ENCODE data around the gene LRRN4CL. TPM values are rescaled to one million over a fixed set of nuclear protein-coding genes. Genes with fewer than 3 reads are reported as not detected.

LRRN4CL gene
- total and polyA plus RNA-seq, 2 of the 4 experiments (the other 2 are of a cell fraction): 0.36 to 0.84 TPM

GRCh38 chr11:62647609-62648005, 41.7 kb downstream of the LRRN4CL start:
- intact Hi-C loops (cut with micrococcal nuclease) (no loop called here), in situ Hi-C loops (cut with MboI; ENCODE audit: low sequenced_read_pairs) (no loop called here), dilution Hi-C loops (cut with HindIII; ENCODE audit: low sequenced_read_pairs, unreplicated experiment) (no loop called here)
- no peak overlapping the region for H3K56ac ChIP-seq (ENCODE audit: extremely low read depth, insufficient read depth, low read length)
- peaks cover 8% of the 10 kb centered on the region for H3K4me1 ChIP-seq (ENCODE audit: control insufficient read depth, insufficient read depth, low read length)
- 100% methylated on average over 4 of the region's 6 CpGs; no CpG with 5 or more reads in 1 of the 2 experiments for WGBS, 2 experiments (ENCODE audit: extremely low coverage in 2 of 2, insufficient read length in 1 of 2)
- TF ChIP-seq CHD1 (IDR thresholded peaks at IDR 0.05; ENCODE audit: low read depth, low read length) (no peak), RCOR1 (IDR thresholded peaks at IDR 0.05; ENCODE audit: insufficient replicate concordance, low read length) (no peak), BHLHE40 (IDR thresholded peaks at IDR 0.05; ENCODE audit: low read depth, low read length) (no peak), FOS (IDR thresholded peaks at IDR 0.05; ENCODE audit: low read depth, low read length) (no peak), MAFK (IDR thresholded peaks at IDR 0.05; ENCODE audit: low read depth, low read length) (no peak), MXI1 (IDR thresholded peaks at IDR 0.05; ENCODE audit: borderline replicate concordance, low read depth, low read length) (no peak), CTCF (conservative IDR thresholded peaks at IDR 0.05; ENCODE audit: low read depth, low read length) (no peak), NFE2L2 (IDR thresholded peaks at IDR 0.05; ENCODE audit: low read depth, low read length) (no peak), ELK1 (IDR thresholded peaks at IDR 0.05; ENCODE audit: borderline replicate concordance, low read depth, low read length) (no peak), RFX5 (IDR thresholded peaks at IDR 0.05; ENCODE audit: low read depth, low read length) (no peak), RAD21 (IDR thresholded peaks at IDR 0.05; ENCODE audit: low read length) (no peak), MAZ (IDR thresholded peaks at IDR 0.05; ENCODE audit: borderline replicate concordance, low read depth, low read length) (no peak)
- H2AK9ac ChIP-seq (replicated peaks; ENCODE audit: low read depth, low read length, poor library complexity): no peak overlapping the region
- H3K9me3 ChIP-seq (ENCODE audit: control insufficient read depth, insufficient read depth, low read length): no peaks in the 10 kb centered on the region
- H3K4ac ChIP-seq (ENCODE audit: low read depth, low read length): no peak overlapping the region
- no peak overlapping the region for H3K23ac ChIP-seq (ENCODE audit: low read depth, low read length)
- ChIA-PET CTCF (no interaction called here), POLR2A (ENCODE audit: unreplicated experiment) (no interaction called here)
- no peak overlapping the region for H2BK120ac ChIP-seq (ENCODE audit: low read depth, low read length)
- ATAC-seq (ENCODE audit: low read depth): no peak
- no TSS peak for BruUV-seq (replicated peaks)
- H2AFZ ChIP-seq (replicated peaks; ENCODE audit: low read length, poor library complexity): no peak overlapping the region
- no peak overlapping the region for H3K18ac ChIP-seq (ENCODE audit: low read depth, low read length)
- no peak overlapping the region for H3K9ac ChIP-seq (ENCODE audit: low read depth, low read length)
- H3K4me2 ChIP-seq (ENCODE audit: low read depth, low read length): no peak overlapping the region
- peaks cover 35% of the 10 kb centered on the region for H3K36me3 ChIP-seq (ENCODE audit: control insufficient read depth, insufficient read depth, low read length)
- no peak overlapping the region for H3K27ac ChIP-seq (ENCODE audit: insufficient read depth, low read length)
- H4K91ac ChIP-seq (ENCODE audit: insufficient read depth, low read depth, low read length): no peak overlapping the region
- no peak overlapping the region for H2BK20ac ChIP-seq (ENCODE audit: low read depth, low read length)
- peaks cover 6 to 59% of the 10 kb centered on the region in 2 experiments for H3K79me1 ChIP-seq (ENCODE audit: low read depth in 1 of 2, low read length in 2 of 2)
- H4K5ac ChIP-seq (ENCODE audit: low read depth, low read length): no peak overlapping the region
- no peak overlapping the region for H2AK5ac ChIP-seq (ENCODE audit: low read depth, low read length)
- no peak overlapping the region for H2BK15ac ChIP-seq (ENCODE audit: low read depth, low read length)
- no peak overlapping the region for H3K14ac ChIP-seq (replicated peaks; ENCODE audit: low read depth, low read length)
- H2BK5ac ChIP-seq (ENCODE audit: low read depth, low read length, poor library complexity, severe bottlenecking): no peak overlapping the region
- peaks cover 7% of the 10 kb centered on the region; the same call in 1 of the 2 replicates for H3K9me1 ChIP-seq (ENCODE audit: insufficient read depth, low read length)
- H4K20me1 ChIP-seq (ENCODE audit: insufficient read depth, low read length): peaks cover 17% of the 10 kb centered on the region
- H3K4me3 ChIP-seq (ENCODE audit: insufficient read depth, low read depth, low read length): no peak overlapping the region
- no peak for DNase-seq
- no peaks in the 10 kb centered on the region for H3K27me3 ChIP-seq (ENCODE audit: control insufficient read depth, insufficient read depth, low read length)
- no peak overlapping the region for H4K8ac ChIP-seq (ENCODE audit: low read depth in 2 of 2, low read length in 2 of 2)
